ENCODE results near the gene ZG16B. TPM values are rescaled to one million over a fixed set of nuclear protein-coding genes. Genes with fewer than 3 reads are reported as not detected.

The ZG16B gene
- total and polyA plus RNA-seq, 9 donors = 0.28 to 1.8 (median 0.45) TPM; not detected in 3

- no peak for DNase-seq
- H3K27me3 ChIP-seq = no peaks in the 10 kb centered on the region
- 64 to 71% (median 64%) methylated on average over 10 of the region's 10 CpGs for WGBS, 3 donors
Measured at GRCh38 chr16:2859686-2860265, 29.7 kb downstream of the ZG16B start.

GRCh38 chr16:2860826-2861567, 30.9 kb downstream of the ZG16B start:
- intact Hi-C loops (cut with DNase I) = no loop called here
- no peak for DNase-seq
- no peaks in the 10 kb centered on the region for H3K4me1 ChIP-seq (ENCODE audit: insufficient read depth)
- TF ChIP-seq EP300 (IDR thresholded peaks at IDR 0.05) (no peak), CTCF (IDR thresholded peaks at IDR 0.05) (no peak), POLR2A (IDR thresholded peaks at IDR 0.05) (no peak)
- 66 to 74% (median 73%) methylated on average over 8 of the region's 8 CpGs for WGBS, 3 donors
- peaks cover 0 to 4% of the 10 kb centered on the region in 2 donors for H3K9me3 ChIP-seq
- no peak overlapping the region for H3K27ac ChIP-seq
- no peaks in the 10 kb centered on the region for H3K36me3 ChIP-seq
- no peak overlapping the region for H3K4me3 ChIP-seq
- H3K27me3 ChIP-seq = no peaks in the 10 kb centered on the region

More at GRCh38 chr16:2859686-2860265, 29.7 kb downstream of the ZG16B start:
- Histone ChIP-seq H3K9me3 (peaks cover 0 to 4% of the 10 kb centered on the region in 2 donors), H3K36me3 (no peaks in the 10 kb centered on the region), H3K4me1 (ENCODE audit: insufficient read depth) (no peaks in the 10 kb centered on the region), H3K27ac (no peak overlapping the region), H3K4me3 (no peak overlapping the region)
- TF ChIP-seq CTCF (IDR thresholded peaks at IDR 0.05) (no peak), EP300 (IDR thresholded peaks at IDR 0.05) (no peak), POLR2A (IDR thresholded peaks at IDR 0.05) (no peak)
- intact Hi-C loops (cut with DNase I) = no loop called here

GRCh38 chr16:2865651-2866050, 35.5 kb downstream of the ZG16B start:
- WGBS, 3 donors = 61 to 74% (median 70%) methylated on average over 4 of the region's 4 CpGs
- Histone ChIP-seq H3K4me1 (ENCODE audit: insufficient read depth) (peaks cover 3% of the 10 kb centered on the region), H3K4me3 (no peak overlapping the region), H3K36me3 (no peaks in the 10 kb centered on the region), H3K27me3 (no peaks in the 10 kb centered on the region), H3K9me3 (peaks cover 0 to 4% of the 10 kb centered on the region in 2 donors), H3K27ac (no peak overlapping the region)
- intact Hi-C loops (cut with DNase I) = loop anchor here in 1 of 4 donors (5.0 kb wide), 1 partner anchor 67 kb away; no protein-coding TSS in a partner anchor
- no peak for DNase-seq
- TF ChIP-seq CTCF (IDR thresholded peaks at IDR 0.05) = no peak
- TF ChIP-seq POLR2A (IDR thresholded peaks at IDR 0.05) = no peak
- TF ChIP-seq EP300 (IDR thresholded peaks at IDR 0.05) = no peak

GRCh38 chr16:2866431-2866830, 36.3 kb downstream of the ZG16B start:
- 58 to 78% (median 76%) methylated on average over 3 to 4 of the region's 4 CpGs for WGBS, 3 donors
- Histone ChIP-seq H3K4me1 (ENCODE audit: insufficient read depth) (peaks cover 3% of the 10 kb centered on the region), H3K36me3 (no peaks in the 10 kb centered on the region), H3K4me3 (no peak overlapping the region), H3K27me3 (no peaks in the 10 kb centered on the region), H3K27ac (no peak overlapping the region), H3K9me3 (no peaks in the 10 kb centered on the region)
- DNase-seq = no peak
- TF ChIP-seq POLR2A (IDR thresholded peaks at IDR 0.05) (no peak), CTCF (IDR thresholded peaks at IDR 0.05) (no peak), EP300 (IDR thresholded peaks at IDR 0.05) (no peak)
- intact Hi-C loops (cut with DNase I) = loop anchor here in 1 of 4 donors (5.0 kb wide), 1 partner anchor 66 kb away; no protein-coding TSS in a partner anchor

Data from ovary (tissue), 9 donors.